Fibroblast of skin of right biceps (primary cell): ENCODE data around the gene NXN.
"Not testable (repeated sequence)": the region's sequence is repeated elsewhere in the genome, so short reads cannot be mapped to it uniquely, and the experiment has no call there.

Source experiments
- DNase-seq: peaks from one replicate; pipeline ENCODE4 v3.0.0-alpha.2; 2013

NXN gene

DNA sequence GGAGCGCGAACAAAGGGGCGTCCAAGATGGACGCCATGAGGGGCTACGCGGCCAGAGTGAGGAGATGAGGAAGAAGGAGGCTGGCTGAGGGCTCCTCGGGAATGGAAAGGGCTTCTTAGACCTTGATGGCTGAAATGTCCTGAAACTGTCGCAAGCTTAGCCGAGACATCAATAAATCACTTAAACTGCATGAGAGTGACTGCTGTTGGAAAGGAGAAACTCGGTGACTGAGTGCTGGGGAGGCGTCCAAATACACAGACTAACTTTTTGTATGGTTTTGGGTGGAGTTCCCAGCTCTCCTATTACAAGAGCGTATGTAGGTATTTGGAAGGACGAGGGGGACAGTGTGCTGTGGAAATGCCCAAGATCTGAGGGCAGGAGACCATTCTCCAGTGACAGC lies 226.2 kb downstream of the NXN start:
- DNase-seq: no peak

DNA sequence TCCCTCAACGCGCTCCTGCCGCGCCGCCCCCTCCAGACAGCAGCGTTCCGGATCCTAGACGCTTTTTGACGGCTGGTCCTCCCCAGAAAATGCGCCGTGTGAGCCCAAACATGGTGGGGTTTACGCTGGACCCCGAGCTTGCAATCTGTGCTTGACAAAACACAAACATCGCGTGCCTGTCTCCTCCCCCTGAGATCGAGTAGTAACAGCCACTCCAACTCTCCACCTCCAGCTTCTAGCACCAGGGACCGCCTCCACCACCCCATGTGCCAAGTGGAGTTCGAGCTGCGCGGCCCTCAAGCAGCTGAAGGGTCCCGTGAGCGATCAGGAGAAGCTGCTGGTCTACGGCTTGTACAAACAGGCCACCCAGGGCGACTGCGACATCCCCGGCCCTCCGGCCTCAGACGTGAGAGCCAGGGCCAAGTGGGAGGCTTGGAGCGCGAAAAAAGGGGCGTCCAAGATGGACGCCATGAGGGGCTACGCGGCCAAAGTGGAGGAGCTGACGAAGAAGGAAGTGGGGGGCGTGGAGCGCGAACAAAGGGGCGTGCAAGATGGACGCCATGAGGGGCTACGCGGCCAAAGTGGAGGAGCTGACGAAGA lies 226.9 kb downstream of the NXN start:
- DNase-seq: peak; percentile 65

DNA sequence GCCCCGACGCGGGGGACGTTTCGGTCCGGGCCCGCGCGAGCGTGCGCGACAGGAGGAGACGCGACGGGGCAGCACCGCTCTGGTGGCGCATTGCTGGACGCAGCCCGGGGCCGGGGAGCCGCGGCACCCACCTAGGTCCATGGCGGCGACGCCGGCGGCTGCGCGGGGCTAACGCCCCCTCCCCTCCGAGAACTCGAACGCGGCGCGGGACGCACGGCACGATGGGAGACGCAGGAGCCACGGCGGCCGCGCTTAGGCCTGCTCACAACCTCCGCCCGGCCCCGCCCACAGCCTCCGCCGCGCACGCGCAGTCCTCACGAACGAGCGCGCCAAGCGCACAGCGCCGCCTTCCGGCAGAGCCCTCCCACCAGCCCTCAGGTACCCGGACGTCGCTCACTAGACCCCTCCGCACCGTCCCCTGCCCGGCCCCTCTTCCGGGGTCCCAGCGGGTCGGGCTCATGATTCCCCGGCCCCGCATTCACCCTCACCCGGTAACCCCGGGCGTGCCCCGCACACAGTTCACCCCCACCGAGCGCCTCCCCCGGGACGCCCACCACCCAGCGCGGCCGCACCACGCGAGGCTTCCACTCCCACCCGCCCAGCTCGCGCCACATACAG lies 227.5 kb downstream of the NXN start, which contains the start of gene GEMIN4:
Gene GEMIN4, minus strand, starts transcription at position 263 of the 618 bp plus-strand sequence. Its CDS starts 122 bp downstream, at position 141.
- DNase-seq: peak; percentile 88

DNA sequence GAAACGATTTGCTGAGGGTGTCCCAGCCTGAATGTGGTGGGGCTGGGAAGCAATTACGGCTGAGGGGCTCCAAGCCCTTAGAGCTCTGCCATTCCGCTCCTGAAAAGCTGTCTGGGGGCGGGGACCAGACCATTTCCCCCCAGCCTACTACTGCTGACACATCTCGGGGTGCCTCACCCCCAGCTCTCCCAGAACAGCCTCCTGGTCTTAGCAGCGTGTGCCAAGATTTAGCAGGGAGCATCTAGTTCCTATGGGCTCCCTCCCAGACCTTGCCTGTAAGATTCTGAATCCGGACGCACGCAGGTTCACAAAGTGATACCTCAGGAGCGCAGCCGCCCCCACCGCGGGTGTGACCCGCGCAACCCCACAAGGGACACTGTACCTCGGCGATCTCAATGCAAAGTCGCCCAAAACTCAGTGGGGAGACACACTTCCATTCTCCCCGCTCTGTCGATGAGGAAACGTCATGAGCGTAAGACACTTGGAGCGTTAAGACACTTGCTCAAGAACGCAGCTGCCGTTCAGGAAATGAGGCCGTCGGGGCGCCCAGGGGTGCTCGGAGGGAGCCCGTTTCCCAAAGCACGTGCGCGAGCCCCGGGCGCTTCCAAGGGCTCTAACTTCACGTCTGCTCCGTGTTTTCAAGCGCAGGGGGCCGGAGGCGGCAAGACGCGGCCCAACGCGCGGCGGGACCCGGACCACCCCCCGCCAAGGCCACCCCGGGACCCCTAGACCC lies 228.1 kb downstream of the NXN start:
- peak; percentile 51 for DNase-seq

DNA sequence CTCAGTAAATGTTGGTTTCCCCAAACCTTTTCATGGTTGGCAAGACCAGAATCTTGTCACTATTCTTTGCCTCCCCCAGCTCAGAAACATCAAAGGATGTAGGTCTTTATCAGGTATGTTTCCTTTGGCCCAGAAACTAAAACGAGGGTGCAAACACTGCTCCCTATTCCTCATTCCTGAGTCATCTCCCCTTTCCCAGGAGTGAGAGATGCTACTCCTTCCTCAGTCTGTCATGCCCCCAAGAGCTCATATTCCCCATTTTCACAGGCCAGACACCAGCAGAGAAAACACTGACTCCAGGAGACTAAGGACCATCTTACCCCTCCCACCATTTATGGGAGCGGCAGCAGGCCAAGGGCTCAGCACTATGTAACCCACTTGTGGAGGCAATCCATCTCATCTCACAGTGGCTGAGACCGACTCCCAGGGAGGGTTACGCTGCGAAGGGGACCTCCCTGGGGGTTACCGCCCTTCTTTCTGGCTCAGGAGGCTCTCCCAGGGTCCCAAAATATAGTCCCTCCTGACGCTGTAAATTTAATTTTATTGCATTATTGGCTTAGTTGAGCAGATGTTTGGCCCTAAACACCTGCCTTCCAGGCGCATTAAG lies 229.0 kb downstream of the NXN start:
- no peak for DNase-seq

DNA sequence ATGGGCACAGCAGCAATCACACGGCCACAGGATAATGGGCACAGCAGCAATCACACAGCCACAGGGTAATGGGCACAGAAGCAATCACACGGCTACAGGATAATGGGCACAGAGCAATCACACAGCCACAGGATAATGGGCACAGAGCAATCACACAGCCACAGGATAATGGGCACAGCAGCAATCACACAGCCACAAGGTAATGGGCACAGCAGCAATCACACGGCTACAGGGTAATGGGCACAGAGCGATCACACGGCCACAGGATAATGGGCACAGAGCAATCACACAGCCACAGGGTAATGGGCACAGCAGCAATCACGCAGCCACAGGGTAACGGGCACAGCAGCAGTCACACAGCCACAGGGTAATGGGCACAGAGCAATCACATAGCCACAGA lies 230.2 kb downstream of the NXN start:
- DNase-seq: not testable (repeated sequence)
